ENCODE measurements around the gene DENND5A. TPM values are rescaled to one million over a fixed set of nuclear protein-coding genes. Genes with fewer than 3 reads are reported as not detected.

DENND5A gene
- total RNA-seq, 1 experiment from 2014 or later, result 136 TPM

DNA sequence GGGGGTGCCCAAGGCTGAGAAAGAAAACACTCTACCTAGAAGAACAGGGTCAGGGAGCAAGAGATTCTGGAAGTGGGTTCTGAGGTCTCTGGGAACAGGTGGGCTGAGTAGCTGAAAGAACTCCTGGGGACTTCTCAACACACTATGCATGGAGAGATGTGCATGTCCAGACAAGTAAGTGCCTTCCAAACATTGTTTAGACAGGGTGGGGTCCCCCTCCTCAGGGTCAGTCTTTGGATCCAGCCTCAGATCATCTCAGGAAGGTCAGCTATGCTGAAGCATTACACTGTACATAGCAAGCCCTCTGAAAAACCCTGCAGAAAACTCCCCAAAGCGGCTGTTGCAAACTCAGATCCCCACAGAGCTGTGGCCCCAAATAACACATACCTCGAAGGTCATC lies 119.9 kb downstream of the DENND5A start:
- Histone ChIP-seq H3K27ac (ENCODE audit: low read length) (no peak overlapping the region), H3K4me3 (ENCODE audit: low read depth in 2 of 2, low read length in 2 of 2) (no peak overlapping the region), H3K27me3 (ENCODE audit: control insufficient read depth, insufficient read depth, low read length) (no peaks in the 10 kb centered on the region), H3K9me3 (ENCODE audit: control insufficient read depth, insufficient read depth, low read depth, low read length) (no peaks in the 10 kb centered on the region), H3K36me3 (ENCODE audit: control insufficient read depth, insufficient read depth, low read length) (peaks cover 58% of the 10 kb centered on the region), H3K4me1 (ENCODE audit: control insufficient read depth, insufficient read depth, low read length) (peaks cover 8% of the 10 kb centered on the region)
- intact Hi-C loops (cut with micrococcal nuclease; ENCODE audit: unreplicated experiment), result no loop called here
- DNase-seq (ENCODE audit: low read depth, low spot score) (no peak), ATAC-seq (no peak)
- ChIA-PET POLR2A (no interaction called here), CTCF (no interaction called here)
- TF ChIP-seq POLR2AphosphoS5 (IDR thresholded peaks at IDR 0.05; ENCODE audit: low read depth, low read length) (no peak), SIN3A (IDR thresholded peaks at IDR 0.05; ENCODE audit: borderline replicate concordance, insufficient read depth, low read depth, low read length) (no peak), TCF7L2 (IDR thresholded peaks at IDR 0.05; ENCODE audit: low read depth, low read length) (no peak)
- TF ChIP-seq, protein P1, sequence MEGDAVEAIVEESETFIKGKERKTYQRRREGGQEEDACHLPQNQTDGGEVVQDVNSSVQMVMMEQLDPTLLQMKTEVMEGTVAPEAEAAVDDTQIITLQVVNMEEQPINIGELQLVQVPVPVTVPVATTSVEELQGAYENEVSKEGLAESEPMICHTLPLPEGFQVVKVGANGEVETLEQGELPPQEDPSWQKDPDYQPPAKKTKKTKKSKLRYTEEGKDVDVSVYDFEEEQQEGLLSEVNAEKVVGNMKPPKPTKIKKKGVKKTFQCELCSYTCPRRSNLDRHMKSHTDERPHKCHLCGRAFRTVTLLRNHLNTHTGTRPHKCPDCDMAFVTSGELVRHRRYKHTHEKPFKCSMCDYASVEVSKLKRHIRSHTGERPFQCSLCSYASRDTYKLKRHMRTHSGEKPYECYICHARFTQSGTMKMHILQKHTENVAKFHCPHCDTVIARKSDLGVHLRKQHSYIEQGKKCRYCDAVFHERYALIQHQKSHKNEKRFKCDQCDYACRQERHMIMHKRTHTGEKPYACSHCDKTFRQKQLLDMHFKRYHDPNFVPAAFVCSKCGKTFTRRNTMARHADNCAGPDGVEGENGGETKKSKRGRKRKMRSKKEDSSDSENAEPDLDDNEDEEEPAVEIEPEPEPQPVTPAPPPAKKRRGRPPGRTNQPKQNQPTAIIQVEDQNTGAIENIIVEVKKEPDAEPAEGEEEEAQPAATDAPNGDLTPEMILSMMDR (IDR thresholded peaks at IDR 0.05), result no peak
- TF ChIP-seq, protein P2, sequence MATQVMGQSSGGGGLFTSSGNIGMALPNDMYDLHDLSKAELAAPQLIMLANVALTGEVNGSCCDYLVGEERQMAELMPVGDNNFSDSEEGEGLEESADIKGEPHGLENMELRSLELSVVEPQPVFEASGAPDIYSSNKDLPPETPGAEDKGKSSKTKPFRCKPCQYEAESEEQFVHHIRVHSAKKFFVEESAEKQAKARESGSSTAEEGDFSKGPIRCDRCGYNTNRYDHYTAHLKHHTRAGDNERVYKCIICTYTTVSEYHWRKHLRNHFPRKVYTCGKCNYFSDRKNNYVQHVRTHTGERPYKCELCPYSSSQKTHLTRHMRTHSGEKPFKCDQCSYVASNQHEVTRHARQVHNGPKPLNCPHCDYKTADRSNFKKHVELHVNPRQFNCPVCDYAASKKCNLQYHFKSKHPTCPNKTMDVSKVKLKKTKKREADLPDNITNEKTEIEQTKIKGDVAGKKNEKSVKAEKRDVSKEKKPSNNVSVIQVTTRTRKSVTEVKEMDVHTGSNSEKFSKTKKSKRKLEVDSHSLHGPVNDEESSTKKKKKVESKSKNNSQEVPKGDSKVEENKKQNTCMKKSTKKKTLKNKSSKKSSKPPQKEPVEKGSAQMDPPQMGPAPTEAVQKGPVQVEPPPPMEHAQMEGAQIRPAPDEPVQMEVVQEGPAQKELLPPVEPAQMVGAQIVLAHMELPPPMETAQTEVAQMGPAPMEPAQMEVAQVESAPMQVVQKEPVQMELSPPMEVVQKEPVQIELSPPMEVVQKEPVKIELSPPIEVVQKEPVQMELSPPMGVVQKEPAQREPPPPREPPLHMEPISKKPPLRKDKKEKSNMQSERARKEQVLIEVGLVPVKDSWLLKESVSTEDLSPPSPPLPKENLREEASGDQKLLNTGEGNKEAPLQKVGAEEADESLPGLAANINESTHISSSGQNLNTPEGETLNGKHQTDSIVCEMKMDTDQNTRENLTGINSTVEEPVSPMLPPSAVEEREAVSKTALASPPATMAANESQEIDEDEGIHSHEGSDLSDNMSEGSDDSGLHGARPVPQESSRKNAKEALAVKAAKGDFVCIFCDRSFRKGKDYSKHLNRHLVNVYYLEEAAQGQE (IDR thresholded peaks at IDR 0.05; ENCODE audit: insufficient read depth in 1 of 2, low read depth in 2 of 2, low read length in 1 of 2), result no peak
- in situ Hi-C loops (cut with HindIII; ENCODE audit: low pct_unique_long_range_greater_than_20kb, low sequenced_read_pairs), result no loop called here
- no TSS peak for BruUV-seq (replicated peaks)

DNA sequence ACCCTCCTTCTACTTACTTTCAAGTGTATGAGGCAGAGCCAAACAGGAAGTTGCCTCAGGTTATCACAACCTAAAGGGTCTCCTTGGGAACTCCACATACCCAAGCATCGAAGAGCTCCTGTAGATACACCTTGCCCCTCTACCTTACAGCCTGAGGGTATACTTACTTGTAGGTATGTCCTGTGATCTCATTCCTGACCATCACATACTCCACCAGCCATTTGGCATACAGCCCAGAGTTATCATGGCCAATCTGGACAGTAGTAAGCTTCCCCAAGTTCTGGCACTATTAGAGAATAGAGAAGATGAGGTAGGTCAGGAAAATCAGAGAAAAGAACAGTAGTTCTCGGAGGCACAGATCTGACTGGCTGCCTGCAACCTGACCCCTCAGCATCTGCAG lies 120.3 kb downstream of the DENND5A start:
- H3K9me3 ChIP-seq (ENCODE audit: control insufficient read depth, insufficient read depth, low read depth, low read length), result no peaks in the 10 kb centered on the region
- no peaks in the 10 kb centered on the region for H3K27me3 ChIP-seq (ENCODE audit: control insufficient read depth, insufficient read depth, low read length)
- ChIA-PET CTCF (no interaction called here), POLR2A (no interaction called here)
- H3K36me3 ChIP-seq (ENCODE audit: control insufficient read depth, insufficient read depth, low read length), result peaks cover 57% of the 10 kb centered on the region
- no peak overlapping the region for H3K4me3 ChIP-seq (ENCODE audit: low read depth in 2 of 2, low read length in 2 of 2)
- DNase-seq (ENCODE audit: low read depth, low spot score) (no peak), ATAC-seq (no peak)
- TF ChIP-seq POLR2AphosphoS5 (IDR thresholded peaks at IDR 0.05; ENCODE audit: low read depth, low read length) (no peak), TCF7L2 (IDR thresholded peaks at IDR 0.05; ENCODE audit: low read depth, low read length) (no peak), SIN3A (IDR thresholded peaks at IDR 0.05; ENCODE audit: borderline replicate concordance, insufficient read depth, low read depth, low read length) (no peak)
- TF ChIP-seq, protein P2 (IDR thresholded peaks at IDR 0.05; ENCODE audit: insufficient read depth in 1 of 2, low read depth in 2 of 2, low read length in 1 of 2), result no peak
- TF ChIP-seq, protein P1 (IDR thresholded peaks at IDR 0.05), result no peak
- intact Hi-C loops (cut with micrococcal nuclease; ENCODE audit: unreplicated experiment) (no loop called here), in situ Hi-C loops (cut with HindIII; ENCODE audit: low pct_unique_long_range_greater_than_20kb, low sequenced_read_pairs) (no loop called here)
- no peak overlapping the region for H3K27ac ChIP-seq (ENCODE audit: low read length)
- peaks cover 12% of the 10 kb centered on the region for H3K4me1 ChIP-seq (ENCODE audit: control insufficient read depth, insufficient read depth, low read length)
- no TSS peak for BruUV-seq (replicated peaks)

All from Panc1 (cell line).